GM18867 (cell line): ENCODE data around the gene SIGLEC15.

Experiments used
- ATAC-seq: cut with Tn5 transposase; IDR thresholded peaks from one replicate; pipeline ENCODE4 v1.9.1; 2021; ENCODE audit warnings: mild to moderate bottlenecking, moderate library complexity; ENCODE audit not compliant: unreplicated experiment

The SIGLEC15 gene

GRCh38 chr18:45874491-45875184 lies 49.2 kb downstream of the SIGLEC15 start:
- peak; percentile 91 for ATAC-seq

GRCh38 chr18:45876161-45876560 lies 50.7 kb downstream of the SIGLEC15 start:
- ATAC-seq: no peak

- no peak for ATAC-seq
These were observed 51.9 kb downstream of the SIGLEC15 start for GRCh38 chr18:45877403-45877802.

- ATAC-seq: peak; percentile 90
These were observed 54.5 kb downstream of the SIGLEC15 start for GRCh38 chr18:45879681-45880655.

GRCh38 chr18:45880876-45881558 lies 55.5 kb downstream of the SIGLEC15 start:
- ATAC-seq: no peak

GRCh38 chr18:45887585-45887984 lies 62.1 kb downstream of the SIGLEC15 start:
- ATAC-seq: no peak

GRCh38 chr18:45889419-45890064 lies 64.1 kb downstream of the SIGLEC15 start:
- ATAC-seq: no peak

- ATAC-seq: no peak
These were observed 65.1 kb downstream of the SIGLEC15 start for GRCh38 chr18:45890606-45891005.

- ATAC-seq: no peak
These were observed 66.3 kb downstream of the SIGLEC15 start for GRCh38 chr18:45891806-45892205.
